HG02642 (cell line): ENCODE measurements around the gene FKBP7.
"Not testable (repeated sequence)": the region's sequence is repeated elsewhere in the genome, so short reads cannot be mapped to it uniquely, and the experiment has no call there.

Experiments used
- ATAC-seq: cut with Tn5 transposase; IDR thresholded peaks from one replicate; pipeline ENCODE4 v1.9.1; 2021; ENCODE audit warnings: mild to moderate bottlenecking; ENCODE audit not compliant: unreplicated experiment, poor library complexity

FKBP7 gene

GRCh38 chr2:178496049-178496448, 17.6 kb upstream of the FKBP7 start:
- ATAC-seq: no peak

GRCh38 chr2:178491612-178492011, 13.2 kb upstream of the FKBP7 start:
- no peak for ATAC-seq

- no peak for ATAC-seq
Observed at GRCh38 chr2:178485356-178485755, 7.0 kb upstream of the FKBP7 start.

- ATAC-seq: no peak
Observed at GRCh38 chr2:178484245-178485041, 6.0 kb upstream of the FKBP7 start.

GRCh38 chr2:178482437-178482836, 4.0 kb upstream of the FKBP7 start:
- ATAC-seq: peak; percentile 13

GRCh38 chr2:178480227-178481181, 2.1 kb upstream of the FKBP7 start, which contains the start of gene PLEKHA3:
PLEKHA3 (plus strand) TSS chr2:178480457; CDS start chr2:178480870, 413 bp downstream.
- peak; percentile 83 for ATAC-seq

GRCh38 chr2:178479758-178480226, 1.4 kb upstream of the FKBP7 start:
- ATAC-seq: no peak

- ATAC-seq: no peak
Observed at GRCh38 chr2:178479275-178479616, 846 bp upstream of the FKBP7 start.

- ATAC-seq: no peak
Observed at GRCh38 chr2:178478130-178478438, 316 bp downstream of the FKBP7 start.

GRCh38 chr2:178477443-178478129, 814 bp downstream of the FKBP7 start:
- ATAC-seq: no peak

- no peak for ATAC-seq
Observed at GRCh38 chr2:178476477-178476876, 1.9 kb downstream of the FKBP7 start.

- no peak for ATAC-seq
Observed at GRCh38 chr2:178474560-178474959, 3.8 kb downstream of the FKBP7 start.

- no peak for ATAC-seq
Observed at GRCh38 chr2:178473931-178474330, 4.5 kb downstream of the FKBP7 start.

- ATAC-seq: no peak
Observed at GRCh38 chr2:178473373-178473772, 5.0 kb downstream of the FKBP7 start.

GRCh38 chr2:178471313-178471712, 7.1 kb downstream of the FKBP7 start:
- not testable (repeated sequence) for ATAC-seq

GRCh38 chr2:178469219-178469849, 9.1 kb downstream of the FKBP7 start:
- ATAC-seq: no peak

- ATAC-seq: no peak
Observed at GRCh38 chr2:178457390-178457886, 21.0 kb downstream of the FKBP7 start.

- ATAC-seq: no peak
Observed at GRCh38 chr2:178455947-178456346, 22.5 kb downstream of the FKBP7 start.

- no peak for ATAC-seq
Observed at GRCh38 chr2:178452870-178453269, 25.5 kb downstream of the FKBP7 start.

GRCh38 chr2:178452334-178452733, 26.1 kb downstream of the FKBP7 start:
- no peak for ATAC-seq
